Peyer's patch (tissue), 4 donors: ENCODE measurements around the gene PTP4A2.

Source experiments
- POLR2A ChIP-seq, 2 donors: fragments of 450-650 bp; IDR thresholded peaks; one replicate each; pipeline ENCODE4 v1.5.1; 2017; ENCODE audit warnings: antibody characterized with exemption in 2 of 2, mild to moderate bottlenecking in 2 of 2, moderate library complexity in 2 of 2
- TF ChIP-seq, protein P1 (sequence below), 6 experiments: fragments of 450-650 bp in 4 of 6; fragments of 200-600 bp in 2 of 6; sonication (generic) in 1 of 6; IDR thresholded peaks; one replicate each; pipeline ENCODE4 v1.5.1; 2017 to 2019; ENCODE audit warnings: antibody characterized with exemption in 6 of 6, mild to moderate bottlenecking in 3 of 6, moderate library complexity in 1 of 6

- TF ChIP-seq, protein P1, sequence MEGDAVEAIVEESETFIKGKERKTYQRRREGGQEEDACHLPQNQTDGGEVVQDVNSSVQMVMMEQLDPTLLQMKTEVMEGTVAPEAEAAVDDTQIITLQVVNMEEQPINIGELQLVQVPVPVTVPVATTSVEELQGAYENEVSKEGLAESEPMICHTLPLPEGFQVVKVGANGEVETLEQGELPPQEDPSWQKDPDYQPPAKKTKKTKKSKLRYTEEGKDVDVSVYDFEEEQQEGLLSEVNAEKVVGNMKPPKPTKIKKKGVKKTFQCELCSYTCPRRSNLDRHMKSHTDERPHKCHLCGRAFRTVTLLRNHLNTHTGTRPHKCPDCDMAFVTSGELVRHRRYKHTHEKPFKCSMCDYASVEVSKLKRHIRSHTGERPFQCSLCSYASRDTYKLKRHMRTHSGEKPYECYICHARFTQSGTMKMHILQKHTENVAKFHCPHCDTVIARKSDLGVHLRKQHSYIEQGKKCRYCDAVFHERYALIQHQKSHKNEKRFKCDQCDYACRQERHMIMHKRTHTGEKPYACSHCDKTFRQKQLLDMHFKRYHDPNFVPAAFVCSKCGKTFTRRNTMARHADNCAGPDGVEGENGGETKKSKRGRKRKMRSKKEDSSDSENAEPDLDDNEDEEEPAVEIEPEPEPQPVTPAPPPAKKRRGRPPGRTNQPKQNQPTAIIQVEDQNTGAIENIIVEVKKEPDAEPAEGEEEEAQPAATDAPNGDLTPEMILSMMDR (IDR thresholded peaks at IDR 0.05): no peak
- no peak for TF ChIP-seq POLR2A (IDR thresholded peaks at IDR 0.05)
These were observed 79.1 kb downstream of the PTP4A2 start for GRCh38 chr1:31859044-31859443.
